HCT116 (cell line): ENCODE measurements around the gene DLG2.

Experiments used
- CTCF ChIP-seq, 3 experiments: fragments of 200-600 bp in 1 of 3; sonication (generic) in 1 of 3; IDR thresholded peaks in 2 of 3; conservative IDR thresholded peaks in 1 of 3; 2 replicates each; pipeline ENCODE4 v1.5.1; 2012 to 2017; ENCODE audit warnings: low read depth in 2 of 3, low read length in 2 of 3, antibody characterized with exemption in 1 of 3, borderline replicate concordance in 1 of 3, control low read depth in 1 of 3, mild to moderate bottlenecking in 1 of 3, mixed read lengths in 1 of 3, mixed run types in 1 of 3, moderate library complexity in 1 of 3; ENCODE audit not compliant: insufficient read depth in 1 of 3
- ELF1 ChIP-seq: IDR thresholded peaks from 2 replicates; pipeline ENCODE4 v1.6.1; 2012; ENCODE audit warnings: low read depth, borderline replicate concordance
- EZH2phosphoT487 ChIP-seq: fragments of 200-600 bp; IDR thresholded peaks from 2 replicates; pipeline ENCODE4 v1.6.1; 2018; ENCODE audit warnings: antibody characterized with exemption, borderline replicate concordance
- POLR2A ChIP-seq: IDR thresholded peaks from 2 replicates; pipeline ENCODE4 v1.7.0; 2011; ENCODE audit warnings: borderline replicate concordance; ENCODE audit not compliant: insufficient read depth, insufficient read length; ENCODE audit errors: extremely low read depth
- POLR2AphosphoS5 ChIP-seq: IDR thresholded peaks from 2 replicates; pipeline ENCODE4 v1.6.1; 2011; ENCODE audit warnings: mild to moderate bottlenecking, low read depth, low read length, moderate library complexity
- RAD21 ChIP-seq: IDR thresholded peaks from 2 replicates; pipeline ENCODE4 v1.6.1; 2012; ENCODE audit warnings: low read depth, mild to moderate bottlenecking
- REST ChIP-seq: IDR thresholded peaks from 2 replicates; pipeline ENCODE4 v1.6.1; 2012; ENCODE audit warnings: low read depth
- SRF ChIP-seq: IDR thresholded peaks from 2 replicates; pipeline ENCODE4 v1.6.1; 2012; ENCODE audit warnings: low read depth
- YY1 ChIP-seq: IDR thresholded peaks from 2 replicates; pipeline ENCODE4 v1.6.1; 2011; ENCODE audit warnings: low read length, low read depth, moderate library complexity, mild to moderate bottlenecking; ENCODE audit not compliant: insufficient replicate concordance; ENCODE audit errors: extremely low read depth

GRCh38 chr11:84541731-84542340, 1085.3 kb downstream of the DLG2 start:
- no peak for TF ChIP-seq CTCF (IDR thresholded peaks at IDR 0.05 in 2 of 3, conservative IDR thresholded peaks at IDR 0.05 in 1 of 3; ENCODE audit: borderline replicate concordance in 1 of 3, insufficient read depth in 1 of 3, low read depth in 2 of 3, low read length in 2 of 3)
- TF ChIP-seq ELF1: no peak
- TF ChIP-seq POLR2A: no peak
- TF ChIP-seq YY1: no peak
- no peak for TF ChIP-seq REST
- no peak for TF ChIP-seq SRF
- TF ChIP-seq POLR2AphosphoS5: no peak
- TF ChIP-seq RAD21: no peak
- TF ChIP-seq EZH2phosphoT487: no peak
